ENCODE measurements around the gene TFF1.
"Not testable (repeated sequence)": the region's sequence is repeated elsewhere in the genome, so short reads cannot be mapped to it uniquely, and the experiment has no call there.

TFF1 gene

DNA sequence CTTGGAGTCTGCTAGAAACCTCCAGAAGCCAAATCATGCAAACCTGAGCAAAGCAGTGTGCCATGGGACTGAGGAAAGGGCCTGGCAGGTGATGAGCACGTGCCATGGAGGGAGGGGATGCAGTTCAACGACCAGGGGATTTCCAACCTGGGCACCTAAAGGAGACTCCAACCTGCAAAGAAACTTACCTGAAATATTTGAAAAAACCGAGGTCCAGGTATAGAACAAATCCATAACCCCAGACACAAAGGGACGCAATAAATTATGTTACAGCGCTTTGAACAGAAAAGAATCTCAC is 46.2 kb upstream of the TFF1 start:
- H3K4me3 ChIP-seq (replicated peaks in 1 of 2; ENCODE audit: low read depth in 2 of 2, low read length in 2 of 2), result no peak overlapping the region
- TF ChIP-seq, protein P1, sequence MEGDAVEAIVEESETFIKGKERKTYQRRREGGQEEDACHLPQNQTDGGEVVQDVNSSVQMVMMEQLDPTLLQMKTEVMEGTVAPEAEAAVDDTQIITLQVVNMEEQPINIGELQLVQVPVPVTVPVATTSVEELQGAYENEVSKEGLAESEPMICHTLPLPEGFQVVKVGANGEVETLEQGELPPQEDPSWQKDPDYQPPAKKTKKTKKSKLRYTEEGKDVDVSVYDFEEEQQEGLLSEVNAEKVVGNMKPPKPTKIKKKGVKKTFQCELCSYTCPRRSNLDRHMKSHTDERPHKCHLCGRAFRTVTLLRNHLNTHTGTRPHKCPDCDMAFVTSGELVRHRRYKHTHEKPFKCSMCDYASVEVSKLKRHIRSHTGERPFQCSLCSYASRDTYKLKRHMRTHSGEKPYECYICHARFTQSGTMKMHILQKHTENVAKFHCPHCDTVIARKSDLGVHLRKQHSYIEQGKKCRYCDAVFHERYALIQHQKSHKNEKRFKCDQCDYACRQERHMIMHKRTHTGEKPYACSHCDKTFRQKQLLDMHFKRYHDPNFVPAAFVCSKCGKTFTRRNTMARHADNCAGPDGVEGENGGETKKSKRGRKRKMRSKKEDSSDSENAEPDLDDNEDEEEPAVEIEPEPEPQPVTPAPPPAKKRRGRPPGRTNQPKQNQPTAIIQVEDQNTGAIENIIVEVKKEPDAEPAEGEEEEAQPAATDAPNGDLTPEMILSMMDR (IDR thresholded peaks at IDR 0.05; ENCODE audit: low read depth, low read length), result no peak
- DNase-seq (ENCODE audit: low read depth in 2 of 2), result no peak

GRCh38 chr21:42411891-42412635 is 45.7 kb upstream of the TFF1 start:
- H3K4me3 ChIP-seq (replicated peaks in 1 of 2; ENCODE audit: low read depth in 2 of 2, low read length in 2 of 2), result no peak overlapping the region
- DNase-seq (ENCODE audit: low read depth in 2 of 2), result no peak
- TF ChIP-seq, protein P1 (IDR thresholded peaks at IDR 0.05; ENCODE audit: low read depth, low read length), result no peak

DNA sequence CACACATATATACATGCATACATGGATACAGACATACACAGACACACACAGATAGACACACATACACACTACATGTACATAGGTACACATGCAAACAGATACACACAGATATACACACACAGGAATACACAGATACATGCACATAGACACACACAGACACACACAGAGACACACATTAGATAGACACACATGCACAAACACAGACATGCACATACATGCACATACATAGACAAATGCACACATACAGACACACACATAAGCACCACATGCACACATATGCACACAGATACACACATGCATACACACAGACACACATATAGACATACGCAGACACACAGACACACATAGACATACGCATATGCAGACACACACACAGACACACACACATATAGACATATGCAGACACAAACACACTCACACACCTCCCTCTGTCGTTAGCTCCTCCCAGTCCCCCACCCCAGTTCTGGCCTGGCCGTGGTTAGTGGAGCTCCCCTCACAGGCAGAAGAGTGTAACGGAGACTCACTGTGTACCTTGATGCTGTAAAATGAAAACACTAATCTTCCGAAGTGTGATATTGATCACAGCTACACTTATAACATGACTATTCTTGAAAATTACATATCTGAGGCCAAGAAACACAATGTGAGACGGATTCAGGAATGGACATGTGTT is 45.0 kb upstream of the TFF1 start:
- H3K4me3 ChIP-seq (replicated peaks in 1 of 2; ENCODE audit: low read depth in 2 of 2, low read length in 2 of 2), result no peak overlapping the region
- DNase-seq (ENCODE audit: low read depth in 2 of 2), result no peak
- TF ChIP-seq, protein P1 (IDR thresholded peaks at IDR 0.05; ENCODE audit: low read depth, low read length), result no peak

GRCh38 chr21:42409366-42409765 is 43.0 kb upstream of the TFF1 start:
- no peak overlapping the region for H3K4me3 ChIP-seq (replicated peaks in 1 of 2; ENCODE audit: low read depth in 2 of 2, low read length in 2 of 2)
- TF ChIP-seq, protein P1 (IDR thresholded peaks at IDR 0.05; ENCODE audit: low read depth, low read length), result no peak
- no peak for DNase-seq (ENCODE audit: low read depth in 2 of 2)

- not testable (repeated sequence) for DNase-seq (ENCODE audit: low read depth in 2 of 2)
These were observed 42.4 kb upstream of the TFF1 start for GRCh38 chr21:42408718-42409117.

DNA sequence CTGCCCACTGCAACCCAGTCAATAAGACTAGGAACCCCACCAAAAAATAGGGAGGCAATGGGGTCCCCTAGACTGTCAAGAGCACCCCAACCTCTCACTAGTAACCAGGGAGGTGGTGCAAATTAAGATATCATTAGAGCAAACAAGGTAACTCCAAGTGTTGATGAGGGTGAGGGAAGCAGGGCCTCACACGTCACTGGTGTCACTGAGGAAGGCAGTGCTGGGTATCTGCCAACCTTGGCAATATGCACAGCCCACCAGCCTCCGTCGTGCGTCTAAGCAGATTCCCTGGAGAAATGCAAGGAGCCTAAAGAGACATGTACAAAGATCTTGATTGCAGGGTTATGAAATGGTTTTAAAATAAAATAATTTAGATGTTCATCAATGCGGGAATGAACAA is 41.1 kb upstream of the TFF1 start:
- no peak overlapping the region for H3K4me3 ChIP-seq (replicated peaks in 1 of 2; ENCODE audit: low read depth in 2 of 2, low read length in 2 of 2)
- TF ChIP-seq, protein P1 (IDR thresholded peaks at IDR 0.05; ENCODE audit: low read depth, low read length), result no peak
- DNase-seq (ENCODE audit: low read depth in 2 of 2), result no peak

More at GRCh38 chr21:42408718-42409117, 42.4 kb upstream of the TFF1 start:
- H3K4me3 ChIP-seq (replicated peaks in 1 of 2; ENCODE audit: low read depth in 2 of 2, low read length in 2 of 2), result not testable (repeated sequence)

- TF ChIP-seq, protein P1 (IDR thresholded peaks at IDR 0.05; ENCODE audit: low read depth, low read length), result no peak
- H3K4me3 ChIP-seq (replicated peaks in 1 of 2; ENCODE audit: low read depth in 2 of 2, low read length in 2 of 2), result no peak overlapping the region
- DNase-seq (ENCODE audit: low read depth in 2 of 2), result no peak
These were observed 40.5 kb upstream of the TFF1 start for GRCh38 chr21:42406866-42407265.

Measured in cardiac fibroblast (primary cell).